Ishikawa (cell line): ENCODE results near the gene HNMT.

Experiments
- EP300 ChIP-seq: IDR thresholded peaks from 2 replicates; pipeline ENCODE4 v1.6.1; 2012; ENCODE audit warnings: borderline replicate concordance
- NFIC ChIP-seq: IDR thresholded peaks from 2 replicates; pipeline ENCODE4 v1.6.1; 2012
- YY1 ChIP-seq: IDR thresholded peaks from 2 replicates; pipeline ENCODE4 v1.6.1; 2012; ENCODE audit warnings: low read depth
- ZBTB7A ChIP-seq: IDR thresholded peaks from 2 replicates; pipeline ENCODE4 v1.6.1; 2012; ENCODE audit warnings: low read depth

- TF ChIP-seq NFIC (no peak), ZBTB7A (no peak), EP300 (no peak), YY1 (no peak)
Measured at GRCh38 chr2:138060301-138060635, 96.0 kb downstream of the HNMT start.
